Measurements from ENCODE around the gene LBR.

DNA sequence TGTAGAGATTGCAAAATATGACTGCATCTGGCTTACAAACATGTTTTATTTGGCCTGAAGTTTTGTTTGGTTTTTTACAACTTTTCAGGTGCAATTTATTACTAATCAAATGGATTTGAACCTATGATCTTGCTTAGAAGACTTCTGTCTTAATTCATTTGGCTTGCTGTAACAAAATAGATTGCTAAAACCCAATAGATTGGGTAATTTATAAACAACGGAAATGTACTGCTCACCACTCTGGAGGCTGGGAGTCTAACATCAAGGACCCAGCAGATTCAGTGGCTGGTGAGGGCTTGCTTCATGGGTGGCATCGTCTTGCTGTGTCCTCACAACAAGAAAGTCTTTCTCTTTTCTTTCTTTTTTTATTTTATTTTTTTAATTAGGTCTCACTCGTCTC is 72.9 kb downstream of the LBR start:
- TF ChIP-seq, protein P1, sequence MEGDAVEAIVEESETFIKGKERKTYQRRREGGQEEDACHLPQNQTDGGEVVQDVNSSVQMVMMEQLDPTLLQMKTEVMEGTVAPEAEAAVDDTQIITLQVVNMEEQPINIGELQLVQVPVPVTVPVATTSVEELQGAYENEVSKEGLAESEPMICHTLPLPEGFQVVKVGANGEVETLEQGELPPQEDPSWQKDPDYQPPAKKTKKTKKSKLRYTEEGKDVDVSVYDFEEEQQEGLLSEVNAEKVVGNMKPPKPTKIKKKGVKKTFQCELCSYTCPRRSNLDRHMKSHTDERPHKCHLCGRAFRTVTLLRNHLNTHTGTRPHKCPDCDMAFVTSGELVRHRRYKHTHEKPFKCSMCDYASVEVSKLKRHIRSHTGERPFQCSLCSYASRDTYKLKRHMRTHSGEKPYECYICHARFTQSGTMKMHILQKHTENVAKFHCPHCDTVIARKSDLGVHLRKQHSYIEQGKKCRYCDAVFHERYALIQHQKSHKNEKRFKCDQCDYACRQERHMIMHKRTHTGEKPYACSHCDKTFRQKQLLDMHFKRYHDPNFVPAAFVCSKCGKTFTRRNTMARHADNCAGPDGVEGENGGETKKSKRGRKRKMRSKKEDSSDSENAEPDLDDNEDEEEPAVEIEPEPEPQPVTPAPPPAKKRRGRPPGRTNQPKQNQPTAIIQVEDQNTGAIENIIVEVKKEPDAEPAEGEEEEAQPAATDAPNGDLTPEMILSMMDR (IDR thresholded peaks at IDR 0.05): no peak
- TF ChIP-seq POLR2A (IDR thresholded peaks at IDR 0.05): no peak

Data from adrenal gland (tissue), 5 donors.